ENCODE results near the gene MKKS.

The MKKS gene

GRCh38 chr20:10411673-10412072 is 22.3 kb downstream of the MKKS start:
- H3K4me3 ChIP-seq (ENCODE audit: low read depth, low read length), result no peak overlapping the region
- no peak for TF ChIP-seq CTCF (IDR thresholded peaks at IDR 0.05; ENCODE audit: low read depth, low read length)
- TF ChIP-seq MYC (IDR thresholded peaks at IDR 0.05; ENCODE audit: low read depth, low read length), result no peak
- no peak for TF ChIP-seq POLR2A (IDR thresholded peaks at IDR 0.05; ENCODE audit: extremely low read depth, insufficient read length)
- no peak for TF ChIP-seq MAX (IDR thresholded peaks at IDR 0.05; ENCODE audit: low read depth, low read length)

DNA sequence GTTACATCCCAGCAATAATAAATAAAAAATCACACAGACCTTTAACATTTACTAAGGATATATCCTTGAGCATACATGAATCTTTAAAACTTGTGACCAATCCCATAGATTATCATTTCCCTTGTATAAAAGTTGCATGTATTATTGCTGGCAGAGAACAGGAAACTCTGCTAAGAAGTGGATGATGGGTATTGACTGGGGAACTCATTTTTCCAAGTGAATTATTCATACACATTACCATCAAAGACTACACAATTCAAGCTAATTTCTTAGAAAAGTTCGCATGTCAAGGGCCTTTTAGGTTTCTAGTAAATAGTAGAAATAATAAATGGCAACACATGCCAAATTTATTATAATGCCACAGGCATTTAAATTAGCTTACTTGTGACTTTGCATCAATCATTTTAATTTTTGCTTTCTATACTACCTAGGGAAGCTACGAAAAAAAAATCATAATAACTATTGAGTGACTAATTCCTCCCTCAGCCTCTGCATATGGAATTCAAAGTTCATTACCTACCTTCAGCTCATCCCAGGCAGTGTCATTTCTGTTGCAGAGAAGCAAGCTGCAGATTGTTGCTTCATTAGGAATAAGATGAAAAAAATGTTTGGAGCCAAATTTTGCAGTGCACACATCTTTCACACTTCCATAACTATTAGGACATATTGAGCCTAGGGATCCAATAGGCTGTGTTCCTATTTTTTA is 25.8 kb downstream of the MKKS start:
- H3K4me3 ChIP-seq (ENCODE audit: low read depth, low read length), result no peak overlapping the region
- DNase-seq (ENCODE audit: low read depth), result no peak
- TF ChIP-seq MAX (IDR thresholded peaks at IDR 0.05; ENCODE audit: low read depth, low read length) (no peak), POLR2A (IDR thresholded peaks at IDR 0.05; ENCODE audit: extremely low read depth, insufficient read length) (no peak), CTCF (IDR thresholded peaks at IDR 0.05; ENCODE audit: low read depth, low read length) (no peak), MYC (IDR thresholded peaks at IDR 0.05; ENCODE audit: low read depth, low read length) (no peak)

More at GRCh38 chr20:10411673-10412072, 22.3 kb downstream of the MKKS start:
- no peak for DNase-seq (ENCODE audit: low read depth)

DNA sequence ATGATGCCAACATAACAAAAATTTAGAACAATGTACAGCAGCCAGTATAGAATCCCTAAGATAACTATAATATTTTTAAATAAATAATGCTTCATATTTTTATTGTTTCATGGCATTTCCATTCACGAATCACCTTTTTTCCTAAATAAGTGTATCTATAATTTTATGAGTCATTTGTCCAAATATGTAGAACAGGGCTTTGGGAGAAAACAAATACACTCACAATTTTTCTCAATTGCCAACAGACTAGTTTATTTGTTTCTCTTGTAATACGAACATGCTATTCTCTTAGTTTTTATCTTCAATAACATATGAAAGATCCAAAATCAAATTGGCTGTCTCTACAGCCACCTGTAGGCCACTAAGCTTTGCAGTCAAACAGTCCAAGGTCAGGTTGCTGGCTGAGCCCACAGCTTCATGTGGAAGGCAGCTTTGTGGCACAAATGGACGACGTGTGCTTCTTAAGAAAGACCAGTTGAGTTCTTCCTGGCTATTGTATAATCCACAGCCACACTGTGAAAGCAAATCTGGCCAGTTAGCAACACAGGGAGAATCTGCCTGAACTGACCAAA is 29.0 kb downstream of the MKKS start:
- no peak overlapping the region for H3K4me3 ChIP-seq (ENCODE audit: low read depth, low read length)
- TF ChIP-seq POLR2A (IDR thresholded peaks at IDR 0.05; ENCODE audit: extremely low read depth, insufficient read length), result no peak
- no peak for TF ChIP-seq MYC (IDR thresholded peaks at IDR 0.05; ENCODE audit: low read depth, low read length)
- TF ChIP-seq MAX (IDR thresholded peaks at IDR 0.05; ENCODE audit: low read depth, low read length), result no peak
- no peak for TF ChIP-seq CTCF (IDR thresholded peaks at IDR 0.05; ENCODE audit: low read depth, low read length)
- DNase-seq (ENCODE audit: low read depth), result no peak

DNA sequence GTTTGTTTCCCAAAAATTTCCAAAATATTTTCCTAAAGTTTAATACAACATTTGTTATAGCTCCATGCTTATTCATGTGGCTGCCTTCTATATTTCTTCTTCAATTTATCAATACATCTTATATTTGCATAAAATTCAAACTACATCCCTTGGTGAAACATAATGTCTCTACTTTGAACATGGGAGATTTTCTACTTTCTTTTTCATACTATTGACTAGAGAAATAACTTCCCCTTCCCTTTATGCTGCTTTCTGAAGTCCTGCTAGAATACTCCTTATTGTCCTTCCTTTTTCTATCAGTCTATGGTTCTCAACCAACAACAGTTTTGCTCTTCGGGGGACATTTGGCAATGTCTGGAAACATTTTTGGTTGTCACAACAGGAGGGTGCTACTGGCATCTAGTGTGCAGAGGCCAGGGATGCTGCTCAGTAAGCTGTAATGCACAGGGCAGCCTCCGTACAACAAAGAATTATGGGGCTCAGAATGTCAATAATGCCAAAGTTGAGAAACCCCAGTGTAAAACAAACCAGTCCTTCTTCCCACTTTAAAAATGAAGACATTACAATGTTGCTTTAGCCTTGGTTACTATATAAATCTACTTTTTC is 29.9 kb downstream of the MKKS start:
- no peak for TF ChIP-seq MYC (IDR thresholded peaks at IDR 0.05; ENCODE audit: low read depth, low read length)
- no peak for TF ChIP-seq CTCF (IDR thresholded peaks at IDR 0.05; ENCODE audit: low read depth, low read length)
- no peak for TF ChIP-seq POLR2A (IDR thresholded peaks at IDR 0.05; ENCODE audit: extremely low read depth, insufficient read length)
- TF ChIP-seq MAX (IDR thresholded peaks at IDR 0.05; ENCODE audit: low read depth, low read length), result no peak
- peak; percentile 25 for DNase-seq (ENCODE audit: low read depth)

DNA sequence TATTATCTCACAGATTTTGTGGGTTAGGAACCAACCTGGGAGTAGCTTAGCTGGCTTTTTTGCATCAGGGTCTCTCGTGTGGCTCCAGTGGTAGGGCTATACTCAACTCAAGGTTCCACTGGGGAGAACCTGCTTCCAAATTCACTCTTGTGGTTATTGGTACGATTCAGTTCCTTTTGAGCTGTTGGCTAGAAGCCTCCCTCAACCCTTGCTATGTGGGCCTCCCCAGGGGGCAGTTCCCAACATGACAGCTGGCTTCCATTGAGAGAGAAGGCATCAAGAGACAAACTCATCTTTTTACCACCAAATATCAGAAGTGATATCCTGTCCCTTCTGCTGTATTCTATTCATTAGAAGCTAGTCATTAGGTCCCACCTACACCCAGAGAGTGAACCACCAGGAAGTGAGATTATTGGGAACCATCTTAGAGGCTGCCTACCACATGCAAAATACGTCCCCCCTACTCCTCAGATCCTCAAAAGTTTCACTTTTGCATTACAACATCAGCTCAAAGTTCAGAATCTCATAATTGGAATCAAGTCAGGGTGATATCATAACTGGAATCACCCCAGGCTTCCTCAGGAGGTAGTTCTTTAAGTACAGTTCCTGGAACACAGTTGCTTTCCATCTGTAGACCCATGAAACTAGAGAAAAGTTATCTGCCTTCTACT is 30.9 kb downstream of the MKKS start:
- no peak overlapping the region for H3K4me3 ChIP-seq (ENCODE audit: low read depth, low read length)
- TF ChIP-seq POLR2A (IDR thresholded peaks at IDR 0.05; ENCODE audit: extremely low read depth, insufficient read length) (no peak), CTCF (IDR thresholded peaks at IDR 0.05; ENCODE audit: low read depth, low read length) (no peak), MYC (IDR thresholded peaks at IDR 0.05; ENCODE audit: low read depth, low read length) (no peak), MAX (IDR thresholded peaks at IDR 0.05; ENCODE audit: low read depth, low read length) (no peak)
- DNase-seq (ENCODE audit: low read depth), result peak; percentile 10

More for the DNA sequence above, 29.9 kb downstream of the MKKS start:
- H3K4me3 ChIP-seq (ENCODE audit: low read depth, low read length), result no peak overlapping the region

Measured in NB4 (cell line).